ENCODE measurements around the gene RGS3. TPM values are rescaled to one million over a fixed set of nuclear protein-coding genes. Genes with fewer than 3 reads are reported as not detected.
"Not testable (repeated sequence)": the region's sequence is repeated elsewhere in the genome, so short reads cannot be mapped to it uniquely, and the experiment has no call there.

RGS3 gene
- total RNA-seq, 1 donor from 2014 or later, result 42.7 TPM

- intact Hi-C loops (cut with micrococcal nuclease), result no loop called here
These were observed 81.5 kb downstream of the RGS3 start for GRCh38 chr9:113545068-113545467.

- intact Hi-C loops (cut with micrococcal nuclease), result no loop called here
These were observed 83.0 kb downstream of the RGS3 start for GRCh38 chr9:113546566-113546965.

GRCh38 chr9:113547501-113547900 is 84.0 kb downstream of the RGS3 start:
- intact Hi-C loops (cut with micrococcal nuclease), result no loop called here

- intact Hi-C loops (cut with micrococcal nuclease), result no loop called here
These were observed 84.9 kb downstream of the RGS3 start for GRCh38 chr9:113548221-113549041.

GRCh38 chr9:113549892-113550291 is 86.4 kb downstream of the RGS3 start:
- intact Hi-C loops (cut with micrococcal nuclease), result not testable (repeated sequence)

- intact Hi-C loops (cut with micrococcal nuclease), result no loop called here
These were observed 93.5 kb downstream of the RGS3 start for GRCh38 chr9:113556877-113557593.

- intact Hi-C loops (cut with micrococcal nuclease), result no loop called here
These were observed 95.3 kb downstream of the RGS3 start for GRCh38 chr9:113558632-113559502.

- intact Hi-C loops (cut with micrococcal nuclease), result no loop called here
These were observed 96.6 kb downstream of the RGS3 start for GRCh38 chr9:113559834-113560800.

- intact Hi-C loops (cut with micrococcal nuclease), result no loop called here
These were observed 99.3 kb downstream of the RGS3 start for GRCh38 chr9:113562653-113563381.

GRCh38 chr9:113563826-113564497 is 100.4 kb downstream of the RGS3 start:
- intact Hi-C loops (cut with micrococcal nuclease), result no loop called here

GRCh38 chr9:113564498-113565237 is 101.1 kb downstream of the RGS3 start:
- intact Hi-C loops (cut with micrococcal nuclease), result no loop called here

- intact Hi-C loops (cut with micrococcal nuclease), result no loop called here
These were observed 102.6 kb downstream of the RGS3 start for GRCh38 chr9:113566016-113566711.

GRCh38 chr9:113566712-113567071 is 103.2 kb downstream of the RGS3 start:
- intact Hi-C loops (cut with micrococcal nuclease), result no loop called here

GRCh38 chr9:113567361-113568080 is 104.0 kb downstream of the RGS3 start:
- intact Hi-C loops (cut with micrococcal nuclease), result no loop called here

- intact Hi-C loops (cut with micrococcal nuclease), result no loop called here
These were observed 104.5 kb downstream of the RGS3 start for GRCh38 chr9:113568081-113568435.

GRCh38 chr9:113568571-113569321 is 105.2 kb downstream of the RGS3 start:
- intact Hi-C loops (cut with micrococcal nuclease), result no loop called here
